Ascending aorta (tissue), 2 donors: ENCODE measurements around the gene ST7. TPM values are rescaled to one million over a fixed set of nuclear protein-coding genes. Genes with fewer than 3 reads are reported as not detected.
A peak's percentile ranks its signal among the peaks of the same experiment; 100 is the strongest.

Experiments
- DNase-seq, 2 donors: peaks; one replicate each; pipeline ENCODE4 v3.0.0-alpha.2; 2019; ENCODE audit warnings: low spot score in 2 of 2
- H3K27ac ChIP-seq, 2 donors: fragments of 200-600 bp; sonication (generic); one replicate each; pipeline ENCODE4 v1.5.1; 2016 to 2017; ENCODE audit warnings: mild to moderate bottlenecking in 1 of 2
- H3K27me3 ChIP-seq: fragments of 200-600 bp; sonication (generic); one replicate; pipeline ENCODE4 v1.5.1; 2017
- H3K36me3 ChIP-seq, 2 donors: fragments of 200-600 bp; sonication (generic); one replicate each; pipeline ENCODE4 v1.5.1; 2016
- H3K4me1 ChIP-seq, 2 donors: fragments of 200-600 bp; sonication (generic); one replicate each; pipeline ENCODE4 v1.5.1; 2016 to 2017; ENCODE audit warnings: mild to moderate bottlenecking in 1 of 2
- H3K4me3 ChIP-seq, 2 donors: fragments of 200-600 bp; sonication (generic); one replicate each; pipeline ENCODE4 v1.5.1; 2016 to 2017; ENCODE audit warnings: mild to moderate bottlenecking in 1 of 2
- H3K9me3 ChIP-seq, 2 donors: fragments of 200-600 bp; sonication (generic); one replicate each; pipeline ENCODE4 v1.5.1; 2016
- intact Hi-C: fragments of 100-400 bp; cut with DNase I; formaldehyde crosslinking; loops from one replicate; pipeline ENCODE4 v1.15.1; 2023
- total RNA-seq: library from RNA; depleted of rRNA; stranded (reverse); fragments of >200 nt; gene quantifications from one replicate; pipeline ENCODE4 v1.1.0, GENCODE V29; 2016
- TF ChIP-seq, protein P1 (sequence below), 3 experiments: fragments of 200-600 bp in 2 of 3; fragments of 450-650 bp in 1 of 3; sonication (generic) in 2 of 3; IDR thresholded peaks; one replicate each; pipeline ENCODE4 v1.5.1; 2016 to 2019; ENCODE audit warnings: antibody characterized with exemption in 3 of 3, mild to moderate bottlenecking in 1 of 3, moderate library complexity in 1 of 3

ST7 gene
- total RNA-seq, 1 donor from 2014 or later: 19.2 TPM

GRCh38 chr7:116998567-116999175 lies 45.4 kb downstream of the ST7 start:
- H3K9me3 ChIP-seq: no peaks in the 10 kb centered on the region
- H3K27ac ChIP-seq: no peak overlapping the region
- H3K36me3 ChIP-seq: no peaks in the 10 kb centered on the region
- H3K4me3 ChIP-seq: no peak overlapping the region
- intact Hi-C loops: no loop called here
- no peaks in the 10 kb centered on the region for H3K27me3 ChIP-seq
- H3K4me1 ChIP-seq: peaks cover 0 to 8% of the 10 kb centered on the region in 2 donors
- no peak for DNase-seq
- TF ChIP-seq, protein P1, sequence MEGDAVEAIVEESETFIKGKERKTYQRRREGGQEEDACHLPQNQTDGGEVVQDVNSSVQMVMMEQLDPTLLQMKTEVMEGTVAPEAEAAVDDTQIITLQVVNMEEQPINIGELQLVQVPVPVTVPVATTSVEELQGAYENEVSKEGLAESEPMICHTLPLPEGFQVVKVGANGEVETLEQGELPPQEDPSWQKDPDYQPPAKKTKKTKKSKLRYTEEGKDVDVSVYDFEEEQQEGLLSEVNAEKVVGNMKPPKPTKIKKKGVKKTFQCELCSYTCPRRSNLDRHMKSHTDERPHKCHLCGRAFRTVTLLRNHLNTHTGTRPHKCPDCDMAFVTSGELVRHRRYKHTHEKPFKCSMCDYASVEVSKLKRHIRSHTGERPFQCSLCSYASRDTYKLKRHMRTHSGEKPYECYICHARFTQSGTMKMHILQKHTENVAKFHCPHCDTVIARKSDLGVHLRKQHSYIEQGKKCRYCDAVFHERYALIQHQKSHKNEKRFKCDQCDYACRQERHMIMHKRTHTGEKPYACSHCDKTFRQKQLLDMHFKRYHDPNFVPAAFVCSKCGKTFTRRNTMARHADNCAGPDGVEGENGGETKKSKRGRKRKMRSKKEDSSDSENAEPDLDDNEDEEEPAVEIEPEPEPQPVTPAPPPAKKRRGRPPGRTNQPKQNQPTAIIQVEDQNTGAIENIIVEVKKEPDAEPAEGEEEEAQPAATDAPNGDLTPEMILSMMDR (IDR thresholded peaks at IDR 0.05): no peak

GRCh38 chr7:116999311-116999710 lies 46.0 kb downstream of the ST7 start:
- no peak for DNase-seq
- Histone ChIP-seq H3K36me3 (no peaks in the 10 kb centered on the region), H3K27me3 (no peaks in the 10 kb centered on the region), H3K27ac (peak overlapping the region in 1 of 2 donors; percentile 49), H3K9me3 (no peaks in the 10 kb centered on the region), H3K4me3 (no peak overlapping the region), H3K4me1 (peaks cover 0 to 10% of the 10 kb centered on the region in 2 donors)
- intact Hi-C loops: no loop called here
- TF ChIP-seq, protein P1 (IDR thresholded peaks at IDR 0.05): no peak

- H3K4me3 ChIP-seq: no peak overlapping the region
- H3K4me1 ChIP-seq: peaks cover 7 to 20% of the 10 kb centered on the region in 2 donors
- H3K27me3 ChIP-seq: no peaks in the 10 kb centered on the region
- no peak for DNase-seq
- H3K27ac ChIP-seq: no peak overlapping the region
- TF ChIP-seq, protein P1 (IDR thresholded peaks at IDR 0.05): no peak
- intact Hi-C loops: no loop called here
- no peaks in the 10 kb centered on the region for H3K36me3 ChIP-seq
- H3K9me3 ChIP-seq: no peaks in the 10 kb centered on the region
Observed at GRCh38 chr7:117001283-117001682, 48.0 kb downstream of the ST7 start.

GRCh38 chr7:117004899-117005298 lies 51.6 kb downstream of the ST7 start:
- no peak for DNase-seq
- Histone ChIP-seq H3K27ac (peak overlapping the region; percentile 9 to 26), H3K4me3 (no peak overlapping the region), H3K9me3 (no peaks in the 10 kb centered on the region), H3K36me3 (no peaks in the 10 kb centered on the region), H3K27me3 (no peaks in the 10 kb centered on the region), H3K4me1 (peaks cover 7 to 19% of the 10 kb centered on the region in 2 donors)
- TF ChIP-seq, protein P1 (IDR thresholded peaks at IDR 0.05): no peak
- intact Hi-C loops: no loop called here

GRCh38 chr7:117005449-117005848 lies 52.1 kb downstream of the ST7 start:
- peaks cover 7 to 23% of the 10 kb centered on the region in 2 donors for H3K4me1 ChIP-seq
- TF ChIP-seq, protein P1 (IDR thresholded peaks at IDR 0.05): no peak
- H3K27ac ChIP-seq: peak overlapping the region; percentile 26 to 53
- H3K27me3 ChIP-seq: no peaks in the 10 kb centered on the region
- no peak for DNase-seq
- H3K4me3 ChIP-seq: no peak overlapping the region
- no peaks in the 10 kb centered on the region for H3K36me3 ChIP-seq
- H3K9me3 ChIP-seq: no peaks in the 10 kb centered on the region
- intact Hi-C loops: no loop called here
